Erythroblast (primary cell): ENCODE results near the gene STK4.

Experiments
- GATA1 ChIP-seq: IDR thresholded peaks from 2 replicates; pipeline ENCODE4 v1.6.1; 2011; ENCODE audit warnings: low read depth, mild to moderate bottlenecking, control low read depth, low read length, moderate library complexity
- POLR2A ChIP-seq: IDR thresholded peaks from 2 replicates; pipeline ENCODE4 v1.6.1; 2011; ENCODE audit warnings: mild to moderate bottlenecking, low read length

GRCh38 chr20:44921447-44921846 lies 44.9 kb upstream of the STK4 start:
- TF ChIP-seq POLR2A, result no peak
- TF ChIP-seq GATA1, result no peak
